MV-4-11 (cell line): ENCODE data around the gene ACKR1.
A peak's percentile ranks its signal among the peaks of the same experiment; 100 is the strongest.

Source experiments
- DNase-seq: peaks from one replicate; lab custom pipeline; 2025; lab: John Stamatoyannopoulos, UW

ACKR1 gene

DNA sequence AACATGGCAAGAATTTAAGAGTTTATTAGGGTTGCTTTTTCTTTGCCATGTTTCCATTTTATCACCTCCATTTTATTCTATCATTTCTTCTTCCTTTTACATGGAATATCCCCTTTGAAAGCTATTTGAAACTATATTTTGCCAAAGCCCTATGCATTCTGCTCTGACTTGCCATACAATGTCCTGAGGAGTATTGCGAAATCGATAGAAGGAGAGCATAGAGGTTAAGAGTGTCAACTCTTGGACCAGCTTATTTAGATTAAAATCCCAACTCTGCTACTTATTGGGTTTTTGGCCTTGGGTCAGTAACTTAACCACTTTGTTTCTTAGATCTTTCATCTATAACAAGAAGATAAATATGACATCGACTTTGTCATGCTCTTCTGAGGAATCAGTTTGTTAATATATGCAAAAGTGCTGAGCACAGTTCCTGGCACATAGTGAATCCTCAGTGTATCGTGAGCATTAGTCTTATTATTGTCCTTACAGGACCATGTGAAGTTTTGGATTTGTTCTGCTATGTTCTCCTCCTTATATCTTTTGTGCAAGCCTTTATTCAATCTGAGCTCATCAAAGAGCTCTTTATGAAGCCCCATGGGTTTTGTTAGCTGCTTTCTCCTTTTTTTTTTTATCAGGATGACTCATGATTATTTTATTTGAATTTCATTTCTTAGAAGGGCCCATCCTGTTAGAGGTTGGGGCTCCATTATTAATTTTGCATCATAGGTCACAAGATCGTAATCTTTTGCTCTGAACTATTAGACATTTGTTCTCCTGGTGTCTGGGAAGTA is 17.6 kb downstream of the ACKR1 start:
- no peak for DNase-seq

DNA sequence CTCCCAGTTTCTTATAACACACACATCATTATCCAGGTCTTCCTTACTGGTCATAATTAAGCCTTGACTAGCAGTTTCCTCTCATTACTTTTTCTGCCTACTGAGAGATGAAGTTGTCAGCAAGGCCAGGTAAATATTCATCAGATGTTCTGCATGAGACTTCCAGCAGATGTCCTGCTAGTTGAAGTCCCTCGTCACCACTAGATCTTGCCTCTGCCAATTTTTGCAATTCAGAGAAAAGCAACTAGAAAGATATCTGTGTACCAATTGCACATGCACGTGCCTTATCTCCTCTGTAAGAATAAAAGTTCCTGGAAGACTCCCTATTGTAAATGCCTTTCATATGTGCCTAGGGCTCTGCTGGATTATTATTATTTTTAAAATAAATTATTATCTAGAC is 18.3 kb downstream of the ACKR1 start:
- no peak for DNase-seq

DNA sequence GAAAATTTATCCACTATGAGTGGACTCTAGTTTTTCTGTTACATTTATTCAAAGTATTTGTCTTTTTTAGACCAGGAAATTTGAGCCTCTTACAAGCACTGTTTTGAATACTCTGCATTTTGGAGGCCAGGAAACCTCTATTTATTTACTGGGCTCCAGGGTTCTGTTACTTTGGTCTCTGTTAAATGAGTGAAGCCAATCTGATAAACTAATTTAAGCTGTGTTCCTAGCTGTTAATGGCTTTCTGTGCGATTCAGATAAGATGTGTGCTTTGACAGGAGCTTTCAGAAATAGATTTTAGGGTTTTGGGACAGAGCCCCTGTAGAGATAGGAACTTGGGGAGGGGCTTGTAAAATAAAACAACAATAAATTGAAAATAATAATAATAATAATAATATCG is 23.9 kb downstream of the ACKR1 start:
- DNase-seq: no peak

DNA sequence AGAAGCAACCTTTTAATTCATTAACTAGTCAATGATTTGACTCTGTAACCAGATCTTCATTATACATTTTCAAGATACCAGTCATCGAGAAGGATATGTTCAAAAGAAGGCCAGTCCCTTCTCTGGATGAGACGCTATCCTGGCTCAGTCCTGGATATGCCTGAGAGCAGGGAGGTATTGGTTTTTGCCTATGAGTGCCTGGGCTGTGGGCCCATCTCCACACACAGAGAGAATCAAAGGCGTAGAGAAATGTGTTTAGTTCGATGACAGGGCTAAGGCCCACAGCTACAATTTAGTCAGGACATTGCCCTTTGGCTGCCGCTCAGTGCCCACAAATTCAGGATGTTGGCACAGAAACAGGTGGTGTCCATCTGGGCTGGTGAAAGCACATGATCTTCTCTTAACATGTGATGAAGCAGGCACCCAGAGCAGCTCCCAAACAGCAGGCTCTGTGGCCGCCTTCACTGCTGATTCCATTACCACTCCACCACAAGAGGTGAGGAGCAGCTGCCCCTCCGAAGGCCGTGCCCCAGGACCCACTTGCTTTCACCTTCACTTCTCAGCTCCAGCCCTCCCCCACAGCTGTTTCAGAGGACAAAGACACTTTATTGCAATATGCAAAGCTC is 24.7 kb downstream of the ACKR1 start:
- no peak for DNase-seq

DNA sequence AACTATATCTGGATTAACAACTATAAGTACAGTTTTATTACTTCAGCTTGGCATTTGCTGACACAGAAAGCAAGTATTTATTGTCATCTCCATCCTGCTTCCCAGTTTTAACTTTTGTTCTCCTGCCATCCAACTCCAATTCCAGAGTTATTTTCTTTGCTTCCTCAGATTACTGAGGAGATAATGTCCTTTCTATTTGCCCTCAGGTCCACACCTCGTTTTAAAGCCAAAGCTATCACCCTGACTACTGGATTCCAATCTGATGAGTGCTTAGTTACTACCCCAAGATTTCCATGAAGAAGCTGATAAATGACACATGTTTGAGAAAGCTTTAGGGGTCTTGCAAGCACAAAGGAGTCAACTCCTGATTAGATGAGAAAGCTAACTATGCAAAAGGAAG is 25.2 kb downstream of the ACKR1 start:
- no peak for DNase-seq

DNA sequence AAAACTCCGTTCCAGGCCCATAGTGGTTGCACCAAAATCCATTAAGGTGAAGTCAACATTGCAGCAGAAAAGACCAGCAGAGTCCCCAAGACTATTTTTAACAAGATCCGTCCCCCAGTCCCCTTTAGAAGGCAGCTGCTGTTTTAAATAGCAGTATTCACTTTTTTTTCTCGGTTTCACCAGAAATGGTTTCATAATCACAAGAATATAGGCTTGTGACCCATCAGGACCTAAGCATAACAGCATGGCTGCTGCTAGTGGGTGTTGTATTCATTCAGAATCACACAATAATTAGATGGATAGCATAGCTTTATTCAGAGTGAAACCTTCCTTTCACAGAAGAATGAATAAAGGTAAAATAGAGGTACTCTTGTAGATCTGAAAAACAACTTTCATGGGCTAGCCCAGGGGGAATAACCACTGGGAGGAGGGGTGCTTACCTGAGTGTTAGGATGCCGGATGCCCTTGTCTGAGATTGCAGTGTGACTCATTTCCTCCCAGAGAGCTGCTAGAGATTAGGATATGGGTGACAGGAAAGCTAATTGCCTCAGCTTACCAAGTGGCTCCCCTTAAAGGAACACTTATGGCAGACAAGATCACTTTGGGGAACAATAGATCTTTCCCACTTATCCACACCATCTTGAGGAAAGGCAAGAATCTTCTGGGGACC is 35.0 kb downstream of the ACKR1 start:
- DNase-seq: peak; percentile 19

DNA sequence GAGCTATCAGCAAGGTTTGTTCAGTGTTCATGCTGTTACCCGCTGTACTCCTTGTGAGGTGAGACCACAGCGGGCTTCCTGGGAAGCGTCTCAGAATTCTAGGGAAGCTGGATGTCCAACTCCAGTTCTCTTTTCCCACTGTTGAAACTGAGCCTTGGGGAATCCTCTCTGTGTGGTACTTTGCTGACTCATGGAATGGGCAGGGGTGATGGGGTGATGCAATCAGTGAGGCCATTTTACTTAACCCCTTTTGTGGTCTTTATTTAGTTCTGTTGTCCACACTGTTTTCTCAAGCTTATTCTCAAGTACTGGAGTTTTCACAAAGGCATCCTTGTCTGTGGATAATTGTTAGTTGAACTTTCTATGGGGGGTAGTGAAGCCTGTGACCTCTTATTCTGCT is 42.6 kb downstream of the ACKR1 start:
- DNase-seq: peak; percentile 14

DNA sequence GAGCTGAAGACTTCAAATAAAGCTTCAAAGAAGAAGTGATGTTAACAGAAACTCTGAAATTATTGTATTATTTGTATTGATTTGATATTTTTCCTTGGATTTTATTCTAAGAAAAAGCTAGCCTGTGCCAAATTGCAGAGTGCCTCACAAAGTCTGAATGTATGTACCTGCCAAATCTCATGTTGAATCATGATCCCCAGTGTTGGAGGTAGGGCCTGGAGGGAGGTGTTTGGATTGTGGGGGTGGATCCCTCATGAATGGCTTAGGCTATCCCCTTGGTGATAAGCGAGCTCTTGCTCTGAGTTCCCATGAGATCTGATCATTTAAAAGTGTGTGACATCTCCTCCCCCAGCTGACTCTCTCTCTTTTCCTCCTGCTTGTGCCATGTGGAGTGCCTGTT is 43.6 kb downstream of the ACKR1 start:
- no peak for DNase-seq

DNA sequence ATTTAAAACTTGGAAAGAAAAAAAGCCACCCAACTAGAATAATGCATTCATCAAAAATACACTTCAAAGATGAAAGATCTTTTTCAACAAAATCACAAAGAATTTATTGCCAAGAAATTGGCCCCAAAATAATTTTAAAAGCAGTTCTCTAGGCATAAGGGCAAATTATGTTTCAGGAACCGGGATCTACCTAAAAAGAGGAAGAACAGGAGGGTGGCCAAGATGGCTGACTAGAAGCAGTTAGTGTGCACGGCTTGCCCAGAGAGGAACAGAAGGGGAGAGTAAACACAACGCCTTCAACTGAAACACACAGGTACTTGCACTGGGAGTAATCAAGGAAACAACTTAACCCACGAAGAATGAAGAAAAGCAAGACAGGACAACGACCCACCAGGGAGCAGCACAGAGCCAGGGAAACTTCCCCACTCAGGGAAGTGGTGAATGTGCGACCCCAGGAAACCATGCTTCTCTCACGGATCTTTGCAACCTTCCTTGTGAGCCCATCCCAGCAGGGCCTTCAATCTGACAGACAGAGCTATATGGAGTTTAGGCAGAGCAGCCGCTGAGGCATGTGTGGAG is 46.1 kb downstream of the ACKR1 start:
- peak; percentile 59 for DNase-seq
